HG03066 (cell line): ENCODE data around the gene LMNTD1.
"Not testable (repeated sequence)": the region's sequence is repeated elsewhere in the genome, so short reads cannot be mapped to it uniquely, and the experiment has no call there.

Experiments used
- ATAC-seq: cut with Tn5 transposase; IDR thresholded peaks from one replicate; pipeline ENCODE4 v1.9.1; 2021; ENCODE audit warnings: low read depth; ENCODE audit not compliant: unreplicated experiment

The LMNTD1 gene

DNA sequence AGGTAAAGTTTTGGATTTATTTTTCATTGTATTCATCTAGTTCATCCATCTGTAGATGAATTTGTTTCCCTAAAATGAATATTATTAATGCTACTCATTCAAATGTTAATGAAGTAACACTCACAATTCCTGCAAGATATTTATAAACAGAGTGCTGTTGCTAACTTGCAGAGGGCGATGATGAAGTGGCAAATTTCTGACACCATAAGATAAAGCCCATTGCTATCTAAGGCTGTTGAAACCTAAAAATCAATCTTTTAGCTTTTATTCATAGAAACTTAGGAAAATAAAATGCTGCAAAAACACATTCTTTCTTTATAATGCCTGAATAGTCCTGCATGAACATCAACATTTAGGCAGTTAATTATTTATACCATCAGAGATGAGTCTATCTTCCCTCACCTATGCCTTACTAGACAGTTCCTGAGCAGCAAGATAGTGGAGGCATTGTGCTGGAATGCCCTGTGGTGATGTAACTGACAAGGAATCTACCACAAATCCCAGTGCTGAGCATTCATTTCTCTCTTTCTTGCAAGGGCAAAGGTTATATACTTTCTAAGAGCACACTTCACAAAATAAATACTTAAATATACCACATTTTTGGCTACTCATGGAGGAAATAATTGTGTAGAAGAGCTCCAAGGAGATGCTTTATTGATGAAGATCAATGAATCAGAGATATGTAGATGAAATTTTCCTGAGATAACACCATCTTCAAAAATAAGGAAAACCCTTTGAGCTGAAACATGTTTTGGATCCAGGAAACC is 57.6 kb downstream of the LMNTD1 start:
- ATAC-seq: no peak

DNA sequence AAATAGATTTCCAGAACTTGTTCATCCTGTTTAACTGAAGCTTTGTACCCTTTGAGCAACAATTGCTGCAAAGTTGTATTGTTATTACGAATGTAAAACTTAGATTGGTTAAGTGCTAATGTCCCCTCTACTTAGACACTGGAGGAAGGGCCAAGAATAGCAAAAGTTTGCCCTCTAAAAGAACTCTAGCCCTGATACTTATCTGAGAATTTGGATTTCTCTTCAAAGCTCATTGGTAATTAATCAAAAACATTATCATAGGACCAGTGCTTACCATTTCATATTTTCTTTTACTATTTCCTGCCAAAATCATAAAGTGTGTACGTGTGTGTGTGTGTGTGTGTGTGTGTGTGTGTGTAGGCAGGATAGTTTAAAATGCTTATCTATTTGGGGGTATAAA is 58.2 kb downstream of the LMNTD1 start:
- no peak for ATAC-seq

DNA sequence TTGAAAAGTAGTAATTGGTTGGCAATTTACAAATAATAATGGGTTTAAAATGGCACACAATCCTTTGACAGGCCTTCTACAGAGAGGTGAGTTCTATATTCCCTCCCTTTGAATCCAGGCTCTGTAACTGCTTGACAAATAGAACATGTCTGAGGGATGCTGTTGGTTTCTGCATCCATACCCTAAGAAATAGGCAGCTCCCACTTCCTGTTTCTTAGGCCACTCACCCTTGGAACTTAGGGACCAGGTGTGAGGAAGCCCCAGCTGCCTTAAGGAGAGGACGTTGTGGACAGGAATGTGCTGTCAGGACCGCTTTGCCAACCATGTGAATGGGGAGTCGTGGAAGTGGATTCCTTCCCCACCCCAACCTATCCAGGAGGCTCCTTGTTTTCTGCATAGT is 59.4 kb downstream of the LMNTD1 start:
- no peak for ATAC-seq

DNA sequence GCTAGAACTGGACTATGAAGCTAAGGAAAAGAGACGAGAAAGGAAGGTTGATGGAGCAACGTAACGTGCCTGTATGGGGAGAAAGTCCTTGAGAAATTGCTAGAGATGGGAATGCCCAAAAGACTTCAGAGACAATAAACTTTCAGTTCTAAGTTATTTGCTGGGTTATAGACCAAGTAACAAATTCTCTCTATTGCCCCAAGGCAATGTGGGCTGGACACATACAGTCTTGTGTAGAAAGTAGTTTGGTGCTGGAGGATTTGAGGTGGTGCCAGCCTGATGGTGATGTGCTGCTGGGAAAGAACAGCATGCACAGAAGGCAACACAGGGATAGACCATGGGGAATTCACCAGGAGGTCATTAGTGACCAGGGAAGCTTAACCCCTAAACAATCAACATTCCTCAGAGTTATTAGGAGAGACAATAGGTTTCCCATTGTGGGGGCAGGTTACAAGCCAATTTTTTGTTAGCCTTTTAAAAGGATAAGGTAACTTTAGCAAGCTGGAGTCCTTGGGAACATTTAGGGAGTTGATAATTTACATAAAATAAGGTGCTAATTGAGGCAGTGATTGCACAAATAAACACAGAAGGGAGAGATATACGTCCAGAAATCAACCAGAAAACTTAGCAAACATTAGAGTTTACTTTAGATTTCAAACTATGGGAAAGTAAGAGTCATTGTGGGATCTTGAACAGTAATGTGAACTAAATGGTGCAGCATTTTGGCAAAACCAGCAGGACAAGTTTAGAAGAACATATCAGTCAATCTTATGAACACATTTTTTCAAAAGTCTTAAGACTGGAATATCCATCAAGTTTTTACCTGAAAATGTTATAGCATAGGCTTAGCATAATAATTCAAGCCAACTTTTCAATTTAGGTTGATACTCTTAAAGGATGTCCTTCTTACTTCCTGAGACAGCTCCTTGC is 61.4 kb downstream of the LMNTD1 start:
- ATAC-seq: no peak

DNA sequence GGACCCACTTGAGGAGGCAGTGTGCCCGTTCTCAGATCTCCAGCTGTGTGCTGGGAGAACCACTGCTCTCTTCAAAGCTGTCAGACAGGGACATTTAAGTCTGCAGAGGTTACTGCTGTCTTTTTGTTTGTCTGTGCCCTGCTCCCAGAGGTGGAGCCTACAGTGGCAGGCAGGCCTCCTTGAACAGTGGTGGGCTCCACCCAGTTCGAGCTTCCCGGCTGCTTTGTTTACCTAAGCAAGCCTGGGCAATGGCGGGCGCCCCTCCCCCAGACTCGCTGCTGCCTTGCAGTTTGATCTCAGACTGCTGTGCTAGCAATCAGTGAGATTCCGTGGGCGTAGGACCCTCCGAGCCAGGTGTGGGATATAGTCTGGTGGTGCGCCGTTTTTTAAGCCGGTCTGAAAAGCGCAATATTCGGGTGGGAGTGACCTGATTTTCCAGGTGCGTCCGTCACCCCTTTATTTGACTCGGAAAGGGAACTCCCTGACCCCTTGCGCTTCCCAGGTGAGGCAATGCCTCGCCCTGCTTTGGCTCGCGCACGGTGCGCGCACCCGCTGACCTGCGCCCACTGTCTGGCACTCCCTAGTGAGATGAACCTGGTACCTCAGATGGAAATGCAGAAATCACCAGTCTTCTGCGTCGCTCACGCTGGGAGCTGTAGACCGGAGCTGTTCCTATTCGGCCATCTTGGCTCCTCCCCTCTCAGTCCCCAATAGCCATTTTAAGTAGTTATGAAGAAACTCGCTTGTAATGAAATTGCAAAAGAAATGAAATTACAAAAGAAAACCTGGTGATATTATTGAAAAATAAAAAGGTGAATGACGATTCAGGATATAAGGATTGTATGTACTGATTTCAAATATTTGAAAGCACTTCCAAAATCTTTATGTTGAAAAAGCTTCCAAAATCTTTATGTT is 63.9 kb downstream of the LMNTD1 start:
- not testable (repeated sequence) for ATAC-seq

DNA sequence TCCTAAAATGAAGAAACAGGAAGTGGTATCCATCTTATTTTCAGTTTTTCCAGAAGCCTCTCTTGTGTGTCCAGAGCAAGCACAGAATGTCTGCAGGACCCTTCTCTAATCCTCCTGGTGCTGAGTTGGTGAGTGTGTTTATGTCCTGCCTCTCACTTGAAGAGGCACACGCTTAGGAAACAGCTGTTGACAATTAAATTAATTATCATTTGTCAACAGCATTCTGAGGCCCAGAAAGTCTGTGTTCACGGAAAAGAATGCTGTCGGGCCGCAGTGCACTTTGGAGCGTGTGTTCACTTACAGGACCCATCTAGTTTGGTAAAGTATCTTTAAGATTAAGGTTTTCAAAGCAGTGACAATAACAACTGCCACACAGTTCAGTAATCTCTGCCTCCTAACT is 70.5 kb downstream of the LMNTD1 start:
- no peak for ATAC-seq

DNA sequence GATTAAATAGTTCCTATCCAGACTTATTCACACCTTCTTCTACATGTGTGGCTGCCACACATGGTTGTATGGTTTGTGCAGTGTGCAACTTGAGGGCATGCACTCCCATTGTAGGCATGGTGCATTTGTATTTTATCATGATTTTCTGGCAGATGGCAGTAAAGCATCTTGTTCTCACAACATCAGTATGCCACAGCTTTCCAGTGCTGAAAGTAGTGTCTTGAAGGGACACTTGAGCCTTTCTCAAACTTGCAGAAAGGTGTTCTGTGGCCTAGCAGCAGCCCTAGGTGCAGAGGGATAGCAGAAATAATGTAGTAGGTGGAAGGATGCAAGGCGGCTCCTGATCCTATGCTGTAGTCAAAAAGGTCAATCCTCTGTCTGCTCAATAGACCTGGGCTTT is 72.9 kb downstream of the LMNTD1 start:
- no peak for ATAC-seq

DNA sequence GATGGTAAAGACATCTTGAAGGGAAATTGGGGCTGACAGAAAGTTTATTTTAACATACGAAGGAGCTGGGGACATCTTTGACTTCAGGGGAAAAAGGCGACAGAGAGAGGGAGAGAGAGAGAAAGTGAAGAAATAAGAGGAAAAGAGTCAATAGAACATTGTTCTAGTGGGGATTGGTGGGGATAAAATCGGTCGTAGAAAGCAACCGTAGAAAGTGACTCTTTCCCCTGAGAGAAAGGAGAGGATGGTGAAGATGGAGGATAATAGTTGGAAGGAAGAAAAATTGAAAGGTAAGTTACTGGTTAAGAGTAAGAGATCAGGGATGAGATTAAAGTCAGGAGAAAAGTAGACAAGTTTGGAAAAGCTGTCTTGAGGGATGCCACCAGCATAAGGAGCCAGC is 75.9 kb downstream of the LMNTD1 start:
- ATAC-seq: no peak

DNA sequence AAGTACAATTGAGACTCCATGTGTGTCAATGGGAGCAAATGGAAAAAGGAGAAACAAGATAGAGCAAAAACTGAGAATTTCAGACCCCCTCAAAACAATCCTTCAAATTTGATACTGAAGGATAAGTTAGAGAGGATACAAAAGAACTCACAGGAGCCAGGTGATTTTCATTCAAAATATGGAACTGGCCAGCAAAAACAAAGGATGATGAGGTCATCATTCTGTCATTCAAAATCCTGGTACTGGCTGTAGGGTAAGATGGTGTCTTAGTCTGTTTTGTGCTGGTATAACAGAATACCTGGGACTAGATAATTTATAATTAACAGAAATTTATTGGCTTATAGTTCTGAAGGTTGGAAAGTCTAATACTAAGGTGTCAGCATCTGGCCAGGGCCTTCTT is 80.6 kb downstream of the LMNTD1 start:
- ATAC-seq: no peak

DNA sequence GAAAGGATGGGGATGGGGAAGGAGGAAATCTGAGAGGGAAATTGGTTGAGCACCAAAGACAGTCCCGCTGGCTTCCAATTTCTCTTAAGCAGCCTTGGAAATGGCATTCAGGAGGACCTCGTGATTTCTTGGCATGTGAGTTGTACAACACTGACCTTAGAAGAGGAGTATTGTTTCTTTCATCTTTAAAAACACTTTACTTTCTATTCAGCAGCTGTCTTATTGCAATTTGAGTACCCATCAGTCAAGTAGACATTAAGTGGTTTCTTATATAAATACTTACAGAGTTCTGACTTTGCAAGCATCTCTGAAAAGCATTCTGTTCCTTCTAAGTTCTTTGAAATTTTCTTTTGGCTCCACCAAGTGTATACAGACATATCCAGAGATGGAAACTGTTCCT is 83.2 kb downstream of the LMNTD1 start:
- no peak for ATAC-seq

DNA sequence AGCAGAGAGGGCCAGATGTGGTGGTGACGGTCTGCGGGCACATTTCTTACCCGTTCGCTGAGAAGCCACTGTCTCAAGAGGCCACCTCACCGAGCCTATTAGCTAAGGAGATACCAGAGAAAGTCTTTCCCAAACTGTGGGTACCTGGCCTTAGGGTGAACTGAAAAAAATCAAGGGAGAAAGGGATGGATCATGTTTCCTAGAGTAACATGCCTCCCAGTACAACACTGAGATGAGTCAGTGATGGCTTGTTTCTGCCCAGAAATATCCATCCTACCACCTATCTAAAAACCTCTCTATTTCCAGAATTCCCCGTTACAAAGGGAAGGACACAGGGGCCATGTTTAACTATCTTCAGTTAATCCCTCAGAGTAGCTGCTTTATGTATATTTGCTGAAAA is 83.7 kb downstream of the LMNTD1 start:
- no peak for ATAC-seq

DNA sequence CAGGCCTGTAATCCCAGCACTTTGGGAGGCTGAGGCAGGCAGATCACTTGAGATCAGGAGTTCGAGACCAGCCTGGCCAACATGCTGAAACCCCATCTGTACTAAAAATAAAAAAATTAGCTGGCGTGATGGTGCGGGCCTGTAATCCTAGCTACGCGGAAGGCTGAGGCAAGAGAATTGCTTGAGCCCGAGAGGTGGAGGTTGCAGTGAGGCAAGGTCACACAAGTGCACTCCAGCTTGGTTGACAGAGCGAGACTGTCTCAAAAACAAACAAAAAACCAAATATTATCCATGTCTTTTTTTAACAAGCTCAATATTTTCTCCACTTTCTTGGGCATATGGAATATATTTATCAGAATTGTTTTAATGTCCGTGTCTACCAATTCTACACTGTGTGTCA is 89.6 kb downstream of the LMNTD1 start:
- no peak for ATAC-seq

DNA sequence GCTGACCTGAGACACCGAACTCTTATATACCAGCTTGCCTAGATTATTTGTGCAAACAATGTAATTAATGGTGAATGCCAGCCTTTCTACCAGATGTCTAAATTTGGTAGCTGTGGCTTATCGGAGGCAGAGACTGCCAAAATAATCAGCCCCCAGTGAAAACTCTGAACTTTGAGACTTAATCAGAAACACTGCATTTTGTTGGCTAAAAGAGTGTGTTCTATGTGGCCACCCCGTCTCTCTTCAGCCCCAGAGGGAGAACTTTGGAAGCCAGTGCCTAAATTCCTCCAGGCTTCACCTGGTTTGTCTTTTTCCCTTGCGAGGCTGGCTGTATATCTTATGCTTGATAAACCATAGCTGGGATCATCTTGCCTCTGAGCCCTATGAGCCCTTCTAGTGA is 90.1 kb downstream of the LMNTD1 start:
- ATAC-seq: no peak

DNA sequence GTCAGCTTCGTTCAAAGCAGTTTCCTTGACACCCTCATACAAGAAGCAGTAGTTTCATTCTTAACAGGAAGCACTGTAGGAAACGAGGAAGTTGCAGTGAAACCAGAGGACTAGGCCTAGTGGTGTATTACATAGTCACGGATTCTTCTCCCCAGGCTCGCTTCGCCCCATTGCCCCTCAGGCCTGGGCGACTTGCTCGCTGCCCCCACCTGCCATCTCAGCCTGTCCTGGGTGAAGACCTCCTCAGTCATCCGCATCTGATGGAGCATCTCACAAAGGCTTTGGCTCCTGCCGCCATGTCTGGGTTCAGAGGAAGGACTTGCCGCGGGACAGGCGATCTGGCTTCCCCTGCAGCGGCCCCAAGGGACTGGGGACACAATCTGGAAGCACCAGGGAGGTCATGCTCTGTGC is 93.5 kb downstream of the LMNTD1 start:
- ATAC-seq: peak; percentile 93

DNA sequence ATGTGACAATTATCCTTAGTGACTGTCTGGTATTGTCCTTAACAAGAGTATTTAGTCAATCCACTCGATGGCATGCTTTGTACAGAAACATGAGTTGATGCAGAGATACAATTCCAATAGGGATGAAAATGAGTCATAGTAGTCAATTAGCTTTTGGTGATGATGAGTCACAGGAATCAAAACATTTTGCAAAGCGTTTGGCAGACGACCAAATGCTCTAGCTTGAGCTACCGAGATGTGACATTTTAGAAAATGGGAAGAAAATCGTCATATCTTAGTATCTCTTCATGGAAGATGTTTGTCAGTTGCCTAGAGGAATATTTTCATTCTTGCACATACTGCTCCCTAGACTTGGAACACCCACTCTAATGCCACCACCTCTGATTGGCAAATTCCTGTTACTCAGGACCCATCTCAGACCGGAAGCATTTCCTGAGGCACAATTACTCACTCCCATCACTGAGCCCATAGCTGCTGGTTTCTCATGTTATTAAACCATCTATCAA is 95.0 kb downstream of the LMNTD1 start:
- no peak for ATAC-seq

DNA sequence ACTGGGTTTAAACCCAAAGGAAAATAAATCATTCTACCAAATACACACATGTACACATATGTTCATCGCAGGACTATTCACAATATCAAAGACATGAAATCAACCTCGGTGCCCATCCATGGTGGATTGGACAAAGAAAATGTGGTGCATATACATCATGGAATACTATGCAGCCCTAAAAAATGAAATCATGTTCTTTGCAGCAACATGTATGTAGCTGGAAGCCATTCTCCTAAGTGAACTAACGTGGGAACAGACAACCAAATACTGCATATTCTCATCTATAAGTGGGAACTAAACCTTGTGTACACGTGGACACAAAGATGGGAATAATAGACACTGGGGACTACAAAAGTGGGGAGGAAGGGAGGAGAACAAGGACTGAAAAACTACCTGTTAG is 96.6 kb downstream of the LMNTD1 start:
- ATAC-seq: no peak

DNA sequence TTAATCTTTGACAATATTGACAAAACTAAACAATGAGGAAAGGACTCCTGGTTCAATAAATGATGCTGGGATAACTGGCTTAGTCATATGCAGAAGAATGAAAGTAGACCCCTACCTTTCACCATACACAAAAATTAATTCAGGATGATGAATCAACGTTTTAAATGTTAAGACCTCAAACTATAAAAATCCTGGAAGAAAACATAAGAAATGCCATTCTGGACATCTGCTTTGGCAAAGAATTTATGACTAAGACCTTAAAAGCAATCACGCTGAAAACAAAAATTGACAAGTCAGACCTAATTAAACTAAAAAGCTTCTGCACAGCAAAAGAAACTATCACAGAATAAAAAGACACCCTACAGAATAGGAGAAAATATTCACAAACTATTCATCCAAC is 97.4 kb downstream of the LMNTD1 start:
- no peak for ATAC-seq

DNA sequence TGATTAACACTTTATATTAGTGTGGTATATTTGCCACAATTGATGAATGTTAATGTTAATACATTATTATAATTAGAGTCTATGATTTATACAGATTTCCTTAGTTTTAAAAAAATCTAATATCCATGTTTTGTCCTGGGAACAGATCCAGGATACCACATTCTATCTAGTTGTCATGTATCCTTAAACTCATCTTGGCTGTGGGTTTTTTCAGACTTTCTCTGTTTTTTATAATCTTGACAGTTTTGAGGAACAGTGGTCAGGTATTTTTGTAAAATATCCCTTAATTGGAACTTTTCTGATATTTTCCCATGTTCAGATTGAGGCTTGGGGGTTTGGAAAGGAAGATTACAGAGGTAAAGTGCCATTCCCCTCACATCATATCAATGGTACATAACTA is 104.1 kb downstream of the LMNTD1 start:
- no peak for ATAC-seq

DNA sequence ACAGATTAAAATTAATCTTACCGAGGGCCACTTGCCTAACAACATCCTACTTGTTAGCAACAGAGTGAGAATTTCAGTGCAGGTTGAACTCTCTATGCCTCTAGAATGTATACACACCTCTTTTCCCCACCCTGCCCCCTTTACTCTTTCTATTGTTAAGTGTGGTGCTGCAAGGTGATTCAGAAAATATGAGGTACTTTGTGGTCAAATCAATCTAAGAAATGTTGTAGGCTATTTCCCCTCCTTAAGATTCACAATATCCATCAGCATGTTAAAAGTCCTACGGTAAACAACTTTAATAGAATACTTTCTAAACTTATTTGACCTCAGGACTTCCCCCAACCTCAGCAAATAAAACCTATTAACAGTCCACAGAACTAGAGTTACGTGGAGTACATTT is 106.0 kb downstream of the LMNTD1 start:
- ATAC-seq: no peak

DNA sequence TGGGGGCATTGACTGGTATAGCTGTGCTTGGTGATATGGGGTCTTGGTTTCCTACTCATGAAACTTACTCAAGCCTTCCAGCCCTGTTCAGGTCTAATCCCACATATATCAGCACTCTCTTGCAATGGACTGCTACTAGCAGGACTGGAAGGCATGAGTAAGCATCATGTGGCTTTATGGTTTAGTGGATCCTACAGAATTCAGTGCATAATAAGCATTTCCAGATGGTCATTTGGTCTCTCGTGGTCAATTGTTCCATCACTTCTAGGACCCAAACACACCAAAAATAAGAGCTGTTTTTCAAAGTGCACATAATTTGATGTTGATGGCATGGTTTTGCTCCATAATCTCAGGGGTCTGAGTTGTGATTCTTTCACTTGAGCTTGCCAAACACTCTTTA is 114.4 kb downstream of the LMNTD1 start:
- ATAC-seq: no peak
